Measurements from ENCODE around the gene FRMD3.
"Not testable (repeated sequence)": the region's sequence is repeated elsewhere in the genome, so short reads cannot be mapped to it uniquely, and the experiment has no call there.

Gene FRMD3

DNA sequence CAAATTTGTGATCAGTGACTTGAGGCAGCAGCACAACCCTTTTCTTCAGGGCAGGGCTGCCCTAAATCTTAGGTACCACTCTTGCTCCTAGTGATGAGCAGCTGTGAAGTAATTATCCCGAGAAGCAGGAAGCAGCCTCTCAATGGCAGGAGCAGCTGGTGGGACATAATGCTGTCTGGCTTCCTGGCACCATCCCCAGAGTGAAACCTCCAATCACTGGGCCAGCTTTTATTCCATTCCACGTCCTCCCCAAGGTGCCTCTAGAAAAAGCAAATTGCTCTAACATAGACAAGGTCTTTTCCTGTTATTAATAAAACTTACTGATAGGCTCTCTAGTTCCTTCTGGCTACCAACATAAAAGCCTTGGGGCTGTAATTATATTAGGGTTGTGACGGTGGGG, 154.0 kb downstream of the FRMD3 start:
- no peak for DNase-seq

DNA sequence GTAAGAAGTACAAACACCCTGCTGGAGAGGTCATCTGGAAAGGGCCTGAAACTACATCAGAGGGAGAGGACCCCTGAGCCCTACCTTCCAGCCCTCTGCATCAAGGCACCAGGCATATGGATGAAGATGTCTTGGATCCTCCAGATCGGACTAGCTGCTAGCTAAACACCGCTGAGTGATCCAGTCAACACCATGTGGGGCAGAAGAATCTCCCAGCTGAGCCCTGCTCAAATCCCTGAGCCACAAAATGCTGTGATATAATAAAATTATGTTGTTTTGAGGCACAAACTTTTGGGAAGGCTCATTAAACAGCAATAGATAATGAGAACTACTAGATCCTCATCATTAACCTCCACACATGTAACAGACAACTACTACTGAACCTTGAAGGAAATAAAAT, 155.2 kb downstream of the FRMD3 start:
- DNase-seq: no peak

DNA sequence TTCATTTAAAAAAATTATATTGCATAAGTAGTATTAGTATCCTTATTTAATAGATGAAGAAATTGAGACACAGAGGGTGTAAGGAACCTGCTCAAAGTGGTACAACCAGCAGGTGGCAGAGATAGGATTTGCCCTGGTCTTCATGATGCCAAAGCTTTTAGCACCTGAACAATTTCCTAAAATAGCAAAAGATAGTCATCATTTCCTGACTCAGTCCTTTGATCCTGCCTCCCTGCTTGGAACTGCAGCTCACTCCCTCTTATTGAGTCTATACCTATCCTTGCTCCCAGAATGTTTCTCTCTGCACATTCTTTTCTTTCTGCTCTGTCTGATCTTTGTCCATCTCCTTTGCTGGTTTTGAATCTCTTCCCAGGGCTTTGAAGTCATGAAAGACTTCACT, 155.8 kb downstream of the FRMD3 start:
- DNase-seq: no peak

DNA sequence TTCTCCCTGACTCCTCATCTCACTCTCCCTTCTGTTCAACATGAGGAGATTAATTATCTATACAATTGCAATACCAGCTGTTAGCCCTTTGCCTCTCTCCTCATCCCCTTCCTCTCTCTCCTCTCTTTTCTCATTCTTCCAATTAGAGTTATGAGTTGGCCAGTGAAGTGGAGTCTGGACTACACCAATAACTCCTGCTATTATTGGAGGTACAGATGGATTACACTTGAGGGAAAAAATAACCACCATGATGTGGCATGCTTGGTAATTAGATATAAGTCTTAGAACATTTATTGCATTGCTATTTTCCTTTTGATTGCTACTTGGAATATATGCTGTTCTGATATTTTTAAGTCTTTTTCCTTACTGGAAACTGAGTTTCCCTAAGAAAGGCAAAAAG, 159.2 kb downstream of the FRMD3 start:
- no peak for DNase-seq

DNA sequence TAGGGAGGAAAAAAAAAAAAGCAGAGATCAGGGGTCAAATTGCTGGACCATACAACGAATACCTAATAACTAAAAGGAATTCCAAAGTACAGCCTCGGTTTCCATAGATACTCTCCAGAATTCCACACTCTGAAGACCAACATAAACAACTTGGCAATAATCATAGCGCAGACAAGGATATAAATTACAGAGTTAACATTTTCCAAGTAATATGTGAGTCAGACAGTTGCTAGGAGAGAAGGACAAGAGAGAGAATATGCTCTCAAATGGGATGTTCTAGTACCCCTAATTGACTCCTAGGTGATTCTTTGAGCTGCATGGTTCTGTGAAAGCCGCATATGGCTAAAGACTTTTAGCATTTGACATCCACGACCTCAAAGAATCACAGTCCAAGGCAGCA, 165.2 kb downstream of the FRMD3 start:
- no peak for DNase-seq

DNA sequence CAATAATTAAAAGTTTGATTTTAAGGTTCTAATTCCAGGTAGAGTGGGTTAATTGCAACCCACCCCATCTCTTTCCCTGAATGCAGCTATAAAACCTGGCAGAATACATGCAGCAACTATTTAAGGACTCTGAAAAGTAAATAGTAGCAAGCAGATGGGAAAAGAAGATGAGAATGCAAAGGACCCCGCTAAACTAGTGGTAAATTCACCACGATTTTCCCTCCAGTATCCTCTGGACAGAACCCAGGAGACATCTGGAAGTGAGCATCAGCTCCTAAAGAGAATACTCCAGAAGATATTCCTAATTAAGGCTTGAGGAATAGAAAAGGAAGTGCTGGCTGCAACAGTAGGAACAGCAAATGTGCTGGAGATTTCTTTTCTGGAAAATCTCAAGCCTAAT, 170.9 kb downstream of the FRMD3 start:
- DNase-seq: no peak

DNA sequence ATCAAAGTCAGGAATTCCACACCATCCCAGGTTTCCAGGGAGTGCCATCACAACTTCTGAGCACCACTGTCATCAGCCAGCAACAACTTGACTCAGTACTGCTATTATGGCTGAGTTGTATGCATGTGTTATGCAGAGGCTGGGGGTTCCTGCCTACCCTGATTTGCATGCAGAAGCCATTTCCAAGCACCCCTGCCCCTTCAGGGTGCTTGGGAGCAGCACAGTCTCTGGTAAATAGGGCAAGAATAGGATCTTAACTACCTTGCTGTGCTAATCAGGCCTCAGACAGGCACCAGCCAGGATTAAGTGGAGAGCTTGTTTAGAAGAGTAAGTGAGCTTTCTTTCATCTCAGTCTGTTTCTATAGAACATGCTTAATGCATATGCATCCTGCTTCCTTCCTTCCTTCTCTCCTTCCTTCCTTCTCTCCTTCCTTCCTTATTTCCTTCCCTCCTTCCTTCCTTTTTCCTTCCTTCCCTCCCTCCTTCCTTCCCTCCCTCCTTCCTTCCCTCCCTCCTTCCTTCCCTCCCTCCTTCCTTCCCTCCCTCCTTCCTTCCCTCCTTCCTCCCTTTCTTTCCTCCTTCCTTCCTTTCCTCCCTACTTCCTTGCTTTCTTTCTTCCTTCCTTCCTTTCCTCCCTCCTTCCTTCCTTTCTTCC, 175.7 kb downstream of the FRMD3 start:
- DNase-seq: no peak

DNA sequence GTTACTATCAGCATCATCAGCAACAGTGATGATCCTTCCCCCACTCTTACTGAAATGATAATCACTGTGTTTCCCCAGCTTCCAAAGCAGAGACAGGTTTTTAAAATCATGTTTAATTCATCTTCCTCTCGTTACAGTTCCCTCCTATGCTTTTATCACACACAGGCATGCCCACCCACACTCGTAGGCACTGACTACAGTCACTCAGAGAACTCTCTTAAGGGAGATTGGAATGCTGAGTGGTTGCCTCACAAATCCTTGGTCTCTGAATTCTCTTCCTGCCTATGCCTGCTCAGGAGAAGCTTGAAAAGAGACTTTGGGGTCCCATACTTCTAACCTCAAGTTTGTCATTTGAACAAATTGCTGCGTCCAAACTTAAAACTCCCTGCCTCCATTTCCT, 179.2 kb downstream of the FRMD3 start:
- DNase-seq: no peak

DNA sequence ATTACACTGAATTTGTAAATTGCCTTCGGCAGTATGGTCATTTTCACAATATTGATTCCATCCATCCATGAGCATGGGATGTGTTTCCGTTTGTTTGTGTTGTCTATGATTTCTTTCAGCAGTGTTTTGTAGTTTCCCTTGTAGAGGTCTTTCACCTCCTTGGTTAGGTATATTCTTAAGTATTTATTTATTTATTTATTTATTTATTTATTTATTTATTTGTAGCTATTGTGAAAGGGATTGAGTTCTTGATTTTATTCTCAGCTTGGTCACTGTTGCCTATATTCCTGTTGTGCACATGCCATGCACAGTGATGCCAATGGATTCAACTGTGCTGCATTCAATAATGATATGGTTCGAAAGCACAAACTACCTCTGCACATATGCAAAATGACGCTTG, 179.7 kb downstream of the FRMD3 start:
- not testable (repeated sequence) for DNase-seq

DNA sequence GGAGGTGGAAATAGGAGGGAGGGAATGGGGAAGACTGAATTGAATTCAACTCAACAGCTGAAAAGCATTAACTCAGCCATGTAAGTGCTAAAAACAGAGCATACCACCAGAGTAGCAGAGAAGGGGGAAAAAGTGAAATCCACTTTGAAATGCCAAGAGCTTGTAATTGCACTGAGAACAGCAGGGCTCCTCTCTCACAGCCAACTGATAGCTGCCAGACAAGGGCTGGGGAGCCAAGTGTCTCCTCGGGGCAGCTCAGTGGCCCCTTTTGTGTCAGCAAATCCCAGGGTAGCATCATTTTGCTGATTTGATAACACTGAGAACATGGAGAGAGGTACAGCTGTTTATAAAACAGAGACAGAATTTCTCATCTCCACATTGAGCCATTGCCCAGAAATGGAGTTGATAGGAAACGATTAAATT, 182.5 kb downstream of the FRMD3 start:
- no peak for DNase-seq

DNA sequence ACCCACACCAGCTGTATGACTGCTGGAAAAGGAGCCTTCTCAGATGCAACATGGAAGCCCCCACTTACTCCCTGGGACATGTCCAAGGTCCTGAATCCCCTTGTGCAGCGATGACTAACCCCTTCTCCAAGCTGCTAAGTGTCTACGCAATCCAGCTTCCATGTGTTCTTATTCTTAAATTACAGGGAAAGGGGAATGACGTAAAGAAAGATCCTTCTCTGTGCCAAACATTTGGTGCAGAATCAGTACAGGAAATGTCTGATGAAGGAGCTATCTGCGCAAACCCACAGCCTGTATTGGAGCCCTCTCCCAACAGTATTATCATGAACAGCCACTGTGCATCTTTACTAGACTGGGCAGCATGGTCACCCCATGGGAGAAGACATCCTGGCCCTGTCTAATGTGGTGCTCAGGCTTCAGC, 183.2 kb downstream of the FRMD3 start:
- DNase-seq: no peak

DNA sequence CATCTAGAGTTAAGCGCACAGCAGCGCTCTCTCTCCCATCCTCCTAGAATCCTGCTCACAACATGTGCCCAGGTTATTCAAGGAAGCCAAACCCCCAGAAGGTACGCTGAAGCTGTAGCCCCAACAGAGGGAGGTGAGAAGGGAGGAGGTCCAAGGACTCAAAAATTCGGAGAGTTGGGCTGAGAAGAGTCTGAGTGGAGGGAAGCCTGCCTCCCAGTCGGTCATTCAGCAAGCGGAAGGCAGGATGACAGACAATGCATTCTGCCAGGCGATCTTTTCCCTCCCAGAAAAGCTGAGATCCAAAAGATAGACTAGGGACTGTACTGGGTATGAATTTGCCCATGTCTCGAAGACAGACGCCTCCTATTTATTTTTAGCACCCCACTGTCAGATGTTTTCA, 189.2 kb downstream of the FRMD3 start:
- no peak for DNase-seq

DNA sequence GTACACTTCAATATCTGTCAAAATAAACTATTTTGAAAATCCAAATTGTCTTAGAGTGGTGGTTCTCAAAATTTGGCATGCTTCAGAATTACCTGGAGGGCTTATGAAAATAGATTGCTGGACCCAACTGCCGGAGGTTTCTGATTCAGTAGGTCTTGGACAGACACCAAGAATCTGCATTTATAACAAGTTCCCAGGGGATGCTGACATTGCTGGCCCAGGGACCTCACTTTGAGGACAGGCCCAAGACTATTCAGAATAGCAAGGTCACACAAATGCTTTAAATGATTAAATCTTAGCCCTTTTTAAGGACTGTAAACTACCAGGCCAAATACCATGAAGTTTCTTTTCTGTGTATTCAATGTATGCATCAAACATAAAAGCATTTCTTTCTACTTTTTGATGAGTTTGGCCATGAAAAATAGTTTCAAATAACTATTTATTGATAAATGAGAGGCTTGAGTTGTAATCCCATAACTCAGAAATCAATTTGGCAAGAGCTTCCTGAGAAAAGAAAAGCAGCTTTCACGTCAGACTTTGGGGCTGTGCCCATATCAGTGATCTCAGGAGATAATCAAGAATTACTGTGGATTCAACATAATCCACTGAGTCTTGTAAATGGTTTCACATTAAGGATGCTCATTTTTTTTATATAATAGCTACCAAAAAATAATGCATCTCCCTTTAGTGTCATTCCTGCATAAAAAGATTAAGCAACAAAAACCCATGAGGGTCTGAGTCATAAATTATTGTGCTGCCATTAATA, 191.4 kb downstream of the FRMD3 start:
- no peak for DNase-seq

DNA sequence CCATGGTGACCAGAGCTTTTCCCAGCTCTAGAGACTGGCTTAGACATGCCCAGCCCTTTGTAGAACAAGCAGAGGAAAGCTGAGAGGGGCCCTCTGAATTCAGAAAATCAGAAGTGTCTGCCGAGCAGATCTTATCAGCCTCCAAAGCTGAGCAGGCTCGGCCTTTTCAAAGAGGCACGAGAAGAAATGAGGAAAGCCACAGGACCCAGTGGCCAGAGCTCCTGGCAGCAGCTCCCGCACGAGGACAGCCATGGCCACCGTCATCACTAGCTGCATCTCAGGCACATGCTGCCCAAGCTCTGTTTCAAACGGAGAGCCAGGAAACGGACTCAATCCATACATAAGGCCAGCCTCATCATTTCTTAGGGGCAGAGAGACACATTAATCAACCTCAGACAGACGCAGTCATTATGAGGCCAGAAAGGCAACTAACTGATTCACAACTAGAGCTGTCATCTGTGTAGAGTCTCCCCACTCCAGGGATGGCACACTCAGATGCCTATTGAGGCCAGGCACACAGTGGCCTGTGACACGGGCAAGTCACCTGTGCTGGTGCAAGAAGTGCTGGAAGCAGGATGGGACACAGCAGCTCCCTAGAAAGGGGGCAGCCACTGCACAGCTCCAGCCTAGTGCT, 194.7 kb downstream of the FRMD3 start:
- DNase-seq: no peak

DNA sequence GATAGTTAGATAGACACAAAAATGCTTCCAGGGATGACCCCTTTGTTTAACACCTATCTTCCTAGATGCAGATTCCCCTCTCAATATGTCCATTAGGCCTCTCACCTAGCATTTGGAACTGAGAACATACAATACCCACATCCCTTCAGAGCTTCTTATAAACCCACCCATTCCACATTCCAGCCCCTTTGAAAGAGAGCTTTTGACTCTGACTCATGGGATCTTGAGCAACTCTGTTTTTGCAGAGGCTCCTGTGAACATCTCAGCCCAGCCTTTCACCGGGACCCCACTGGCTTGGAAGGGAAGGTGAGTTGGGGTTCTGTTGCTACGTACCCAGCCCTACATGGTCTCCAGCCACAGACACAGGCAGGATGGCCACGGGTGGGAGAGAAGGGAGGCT, 195.5 kb downstream of the FRMD3 start:
- no peak for DNase-seq

DNA sequence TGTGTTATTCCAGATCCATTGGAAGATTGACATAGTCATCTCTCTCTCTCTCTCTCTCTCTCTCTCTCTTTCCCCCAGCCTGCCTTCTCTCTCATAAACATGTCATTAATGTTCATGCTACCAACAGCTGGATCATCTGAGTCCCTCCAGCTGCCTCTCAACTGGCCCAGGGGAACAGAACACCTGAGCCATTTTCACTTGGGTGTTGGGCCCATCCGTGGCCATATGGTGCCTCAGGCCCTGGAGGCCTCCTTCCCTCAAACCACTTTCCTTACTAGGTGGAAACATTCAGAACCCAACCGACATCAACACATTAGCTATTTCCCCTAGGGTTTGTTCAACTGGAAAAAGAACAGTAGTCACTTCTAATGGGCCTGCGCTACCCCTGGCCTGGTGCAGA, 196.2 kb downstream of the FRMD3 start:
- no peak for DNase-seq

DNA sequence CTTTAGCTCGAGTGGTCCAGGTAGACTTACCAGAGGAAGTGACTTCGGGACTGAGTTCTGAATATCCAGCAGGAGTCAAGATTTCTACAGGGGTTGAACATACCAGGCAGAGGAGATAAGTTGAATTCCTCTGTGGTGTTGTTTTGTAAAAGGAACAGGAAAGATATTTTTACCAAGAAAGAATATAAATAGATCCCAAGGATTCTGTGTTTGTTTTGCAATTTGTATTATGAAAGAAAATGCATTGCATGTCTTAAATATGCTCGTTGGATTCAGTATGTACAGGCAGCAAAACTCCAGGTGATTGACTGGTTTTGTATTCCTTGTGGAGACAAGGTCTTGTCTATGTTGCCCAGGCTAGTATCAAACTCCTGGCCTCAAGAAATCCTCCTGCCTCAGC, 197.8 kb downstream of the FRMD3 start:
- DNase-seq: no peak

DNA sequence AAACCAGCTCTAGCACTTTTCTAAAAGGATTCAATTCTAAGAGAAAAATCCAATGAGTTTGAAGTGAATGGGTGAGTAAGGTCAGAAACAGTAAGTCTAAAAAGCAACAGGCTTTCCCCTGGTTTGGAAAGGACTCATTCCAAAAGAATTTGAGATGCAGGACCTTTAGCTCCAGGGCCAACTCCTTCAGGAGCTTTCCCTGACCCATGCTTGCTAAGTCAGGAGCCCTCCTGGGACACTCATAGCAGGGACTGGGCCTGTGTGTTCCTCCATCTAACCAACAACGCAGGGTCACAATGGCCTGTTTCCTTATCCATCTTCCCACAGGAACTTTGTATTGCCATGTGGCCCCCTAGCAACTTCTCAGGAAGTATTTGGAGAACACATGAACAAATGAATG, 198.8 kb downstream of the FRMD3 start:
- DNase-seq: no peak

DNA sequence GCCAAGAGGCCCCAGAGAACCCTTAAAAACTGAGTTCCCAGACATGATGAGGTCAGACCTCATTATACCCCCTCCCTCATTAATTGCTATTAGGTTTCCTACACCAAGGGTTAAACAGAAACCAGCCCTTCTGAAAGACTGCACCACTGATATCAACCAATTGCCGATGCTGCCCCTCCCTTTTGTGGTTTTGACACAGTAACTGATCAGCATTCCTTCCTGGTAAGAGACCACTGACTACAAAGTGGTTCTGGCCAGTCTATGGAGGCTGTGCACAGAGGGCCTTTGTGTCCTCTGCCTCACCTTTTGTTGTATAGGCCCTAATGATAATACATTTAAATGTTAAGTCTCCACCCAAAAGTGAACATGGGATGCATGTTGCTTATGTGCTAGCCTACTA, 201.5 kb downstream of the FRMD3 start:
- no peak for DNase-seq

DNA sequence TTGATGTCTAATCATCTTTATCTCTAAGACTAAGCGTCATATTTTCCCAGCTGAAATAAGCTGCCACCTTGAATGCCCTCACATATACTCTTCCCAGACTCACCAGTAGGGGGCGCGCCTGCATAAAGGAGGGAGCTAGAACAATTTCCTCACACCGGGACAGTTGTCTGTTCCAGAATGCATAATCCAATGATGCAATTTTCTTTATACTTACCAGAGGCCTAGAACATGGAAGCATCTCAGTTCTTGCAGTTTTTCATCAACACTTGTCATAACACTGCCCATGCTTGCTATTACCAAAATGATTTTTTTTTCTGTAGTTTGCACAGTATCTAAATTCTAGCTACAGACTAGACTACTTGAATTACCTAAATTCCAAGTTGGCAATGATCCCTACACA, 203.9 kb downstream of the FRMD3 start:
- DNase-seq: no peak

DNA sequence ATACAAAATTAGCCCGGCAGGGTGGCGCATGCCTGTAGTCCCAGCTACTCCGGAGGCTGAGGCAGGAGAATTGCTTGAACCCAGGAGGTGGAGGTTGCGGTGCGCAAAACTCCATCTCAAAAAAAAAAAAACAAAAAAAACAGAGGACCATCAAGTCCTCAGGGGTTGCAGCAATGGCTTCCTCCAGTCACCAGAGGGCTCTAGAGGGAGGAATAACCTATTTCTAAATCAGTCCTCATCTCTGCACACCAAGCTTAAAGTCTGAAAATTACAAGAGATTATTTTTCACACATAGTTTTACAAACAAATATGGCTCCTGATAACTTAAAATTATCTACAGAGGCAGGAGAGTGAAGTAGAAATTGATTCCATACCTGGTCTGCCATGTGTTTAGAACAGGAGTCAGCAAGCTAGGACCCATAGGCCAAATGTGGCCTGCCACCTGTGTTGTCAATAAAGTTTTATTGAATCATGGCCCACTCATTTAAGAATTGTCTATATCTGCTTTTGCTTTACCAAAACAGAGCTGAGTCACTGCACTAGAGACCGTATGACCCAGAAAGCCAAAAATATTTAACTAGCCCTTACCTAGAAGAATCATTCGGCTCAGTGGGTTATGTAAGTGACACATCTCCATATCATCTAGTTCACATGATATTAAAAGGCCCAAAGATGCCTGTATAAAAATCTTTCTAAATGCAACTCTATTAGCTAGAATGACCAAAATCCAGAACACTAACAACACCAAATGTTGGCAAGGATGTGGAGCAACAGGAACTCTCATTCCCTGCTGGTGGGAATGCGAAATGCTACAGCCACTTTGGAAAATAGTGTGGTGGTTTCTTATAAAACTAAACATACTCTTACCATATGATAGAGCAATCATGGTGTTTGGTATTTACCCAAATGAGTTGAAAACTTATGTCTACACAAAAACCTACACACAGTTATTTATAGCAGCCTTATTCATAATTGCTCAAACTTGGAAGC, 207.7 kb downstream of the FRMD3 start:
- no peak for DNase-seq

DNA sequence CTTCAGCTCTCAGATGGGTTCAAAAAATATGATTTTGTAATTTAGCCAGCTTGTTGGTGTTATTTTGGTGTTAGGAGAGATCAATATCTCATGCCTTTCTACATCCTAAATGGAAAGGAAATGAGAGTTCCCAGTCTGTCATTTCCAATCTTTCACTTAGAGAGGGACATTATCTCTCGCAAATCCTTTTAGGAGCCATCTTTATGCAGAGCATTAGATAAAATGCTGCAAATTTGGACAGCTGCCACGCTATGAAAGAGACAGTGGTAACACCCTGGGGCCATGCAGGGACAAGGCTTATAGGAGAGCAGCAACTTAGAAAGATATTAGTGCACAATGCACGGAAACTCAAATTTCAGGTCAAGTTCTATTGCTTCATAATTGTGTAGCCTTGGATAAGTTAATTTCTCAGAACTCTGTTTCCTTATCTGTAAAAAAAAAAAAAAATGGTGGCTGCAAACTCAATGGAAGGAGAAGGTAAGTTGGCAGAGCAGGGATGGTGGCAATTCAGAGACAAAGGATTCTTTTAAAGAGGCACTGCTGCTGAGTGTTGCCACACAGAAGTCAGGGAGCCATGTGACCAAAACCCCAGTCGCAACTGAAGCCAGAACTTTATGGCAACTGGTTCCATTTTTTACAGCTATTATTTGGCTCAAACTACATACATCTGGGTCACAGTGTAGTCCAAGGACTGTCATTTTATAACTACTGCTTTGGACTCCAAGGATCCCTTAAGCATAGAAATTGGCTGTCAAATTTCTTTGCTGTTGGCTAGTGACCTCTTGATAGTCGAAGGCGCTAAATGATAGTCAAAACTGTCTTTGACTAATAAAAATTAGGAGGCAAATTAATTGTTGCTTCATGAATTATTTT, 210.2 kb downstream of the FRMD3 start:
- DNase-seq: no peak
